TTC549 (cell line): ENCODE measurements around the gene MGAT5.

Experiments
- FAIRE-seq: peaks from 2 replicates; lab custom pipeline; 2012; peaks lifted over from hg19 to GRCh38; lab: Jason Lieb, UNC

Gene MGAT5

DNA sequence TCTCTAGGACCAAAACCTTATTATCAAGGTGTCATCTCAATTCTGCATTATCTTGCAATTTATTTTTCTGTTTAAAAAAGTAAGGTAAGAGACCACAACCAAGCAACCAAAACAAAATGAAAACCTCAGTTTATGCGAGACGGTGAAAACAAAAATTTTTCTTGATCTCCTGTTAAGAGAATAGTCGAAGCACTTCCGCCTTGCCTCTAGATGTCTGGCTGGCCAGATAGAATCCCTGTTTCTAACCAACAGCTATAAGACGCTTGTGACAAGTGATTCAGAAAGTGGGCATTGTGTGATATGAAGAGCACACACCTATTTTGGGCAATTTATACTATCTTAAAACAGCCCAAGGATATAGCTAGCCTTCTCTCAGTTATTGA, 51.2 kb downstream of the MGAT5 start:
- no peak for FAIRE-seq

DNA sequence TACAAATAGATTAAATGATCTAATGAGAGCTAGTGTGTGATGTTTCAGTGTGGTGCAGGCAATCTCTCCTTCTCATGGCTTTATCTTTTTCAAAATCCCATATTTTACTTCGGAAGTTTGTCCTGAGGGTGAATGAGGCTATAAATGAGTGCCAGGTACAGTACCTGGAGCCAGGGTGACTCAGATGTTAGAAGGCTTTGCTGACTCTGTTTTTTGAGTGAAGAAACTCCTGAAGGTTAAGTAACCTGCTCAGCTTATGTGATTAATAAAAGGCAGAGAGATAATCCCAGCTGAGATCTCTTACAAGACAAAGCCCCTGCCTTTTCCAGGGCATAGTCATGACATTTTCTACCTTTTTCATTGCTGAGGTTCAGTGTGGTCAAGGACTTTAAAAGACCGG, 52.6 kb downstream of the MGAT5 start:
- no peak for FAIRE-seq

DNA sequence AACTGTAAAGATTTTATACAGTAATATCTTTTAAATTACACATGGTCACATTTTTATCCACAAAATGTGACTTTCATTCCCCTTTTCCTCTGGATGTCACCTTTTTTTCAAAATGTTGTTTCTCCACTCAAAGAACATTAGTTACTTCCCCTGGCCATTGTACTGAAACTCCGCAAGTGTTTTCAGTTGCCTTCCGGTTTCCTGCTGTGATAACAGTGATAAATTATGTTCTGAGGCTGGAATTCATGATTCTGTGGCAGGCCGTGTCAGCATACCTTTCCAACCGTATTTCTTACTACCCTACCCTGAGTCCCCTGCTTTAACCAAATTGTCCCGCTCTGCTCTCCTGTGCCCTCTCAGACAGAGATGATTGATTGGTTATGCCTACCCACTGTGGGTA, 53.5 kb downstream of the MGAT5 start:
- no peak for FAIRE-seq

DNA sequence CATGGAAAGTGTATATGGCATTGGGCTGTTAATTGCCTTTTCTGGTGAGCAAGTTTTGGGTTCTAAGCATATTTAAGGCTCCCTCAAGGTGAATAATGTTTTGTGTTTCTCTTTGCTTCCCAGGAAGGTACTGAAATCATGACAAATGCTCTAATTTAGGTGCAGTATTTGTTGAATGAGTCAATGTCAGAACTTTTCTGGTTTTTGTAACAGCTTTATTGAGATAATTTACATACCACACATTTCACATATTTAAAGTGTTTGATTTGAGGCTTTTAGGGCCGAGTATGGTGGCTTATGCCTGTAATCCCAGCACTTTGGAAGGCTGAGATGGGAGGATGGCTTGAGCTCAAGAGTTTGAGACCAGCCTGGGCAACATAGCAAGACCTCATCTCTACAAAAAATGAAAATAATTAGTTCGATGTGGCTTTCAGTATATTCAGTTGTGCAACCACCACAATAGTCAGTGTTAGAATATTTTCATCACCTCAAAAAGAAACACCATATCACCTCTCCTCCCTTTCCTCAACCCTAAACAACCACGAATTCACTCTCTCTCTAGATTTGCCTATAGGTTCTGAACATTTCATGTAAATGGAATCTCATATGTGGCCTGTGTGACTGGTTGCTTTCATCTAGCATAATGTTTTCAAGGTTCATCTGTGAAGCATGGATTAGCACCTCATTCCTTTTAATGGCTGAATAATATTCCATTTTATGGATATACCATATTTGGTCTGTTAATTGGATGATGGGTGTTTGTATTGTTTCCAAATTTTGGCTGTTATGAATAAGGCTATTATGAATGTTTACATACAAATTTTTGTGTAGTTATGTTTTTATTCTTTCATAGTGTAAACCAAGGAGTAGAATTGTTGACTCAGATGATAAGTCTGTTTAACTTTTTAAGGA, 54.9 kb downstream of the MGAT5 start:
- FAIRE-seq, result no peak

DNA sequence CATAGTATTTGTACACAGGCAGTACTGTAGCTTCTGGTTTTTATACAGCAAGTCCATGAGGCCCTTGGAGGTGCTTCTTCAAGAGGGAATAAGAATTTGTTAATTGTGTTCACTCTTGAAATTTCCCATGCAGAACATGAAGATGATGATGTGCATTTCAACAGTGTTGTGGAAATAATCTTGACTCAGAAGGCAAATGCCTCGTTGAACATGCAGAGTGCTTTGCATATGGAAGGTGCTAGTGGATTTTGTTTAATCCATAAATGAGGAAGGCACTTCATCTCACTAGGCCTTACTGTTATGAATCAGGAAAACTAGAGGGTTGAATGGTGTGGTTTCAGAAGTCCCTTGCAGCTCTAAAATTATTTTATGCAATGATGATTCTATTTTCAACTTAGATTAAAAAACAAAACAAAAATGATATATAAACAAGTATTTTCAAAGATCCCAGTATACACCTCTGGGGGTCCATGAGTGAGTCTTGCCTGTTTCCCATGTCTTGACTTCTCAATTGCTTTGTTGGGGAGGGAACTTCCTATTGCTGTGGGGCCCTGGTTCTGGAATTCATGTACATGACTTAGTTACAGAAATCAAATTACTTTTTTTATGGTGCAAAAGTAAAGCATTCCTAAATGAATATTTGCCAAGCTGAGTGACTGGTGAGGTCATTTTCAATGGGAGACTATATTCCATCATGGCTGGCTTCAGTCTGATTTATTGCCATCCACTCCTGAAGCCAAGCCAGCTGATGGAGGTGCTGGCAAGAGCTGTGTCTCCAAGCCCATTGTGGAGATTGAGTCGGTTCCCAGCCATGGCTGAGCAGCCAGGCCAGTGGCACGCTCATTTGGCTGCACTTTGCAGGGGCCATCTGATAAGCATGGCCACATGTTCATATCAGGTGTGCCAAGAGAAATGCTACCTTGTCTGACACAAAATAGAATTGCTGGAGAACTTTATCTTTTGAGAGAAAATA, 56.5 kb downstream of the MGAT5 start:
- no peak for FAIRE-seq

DNA sequence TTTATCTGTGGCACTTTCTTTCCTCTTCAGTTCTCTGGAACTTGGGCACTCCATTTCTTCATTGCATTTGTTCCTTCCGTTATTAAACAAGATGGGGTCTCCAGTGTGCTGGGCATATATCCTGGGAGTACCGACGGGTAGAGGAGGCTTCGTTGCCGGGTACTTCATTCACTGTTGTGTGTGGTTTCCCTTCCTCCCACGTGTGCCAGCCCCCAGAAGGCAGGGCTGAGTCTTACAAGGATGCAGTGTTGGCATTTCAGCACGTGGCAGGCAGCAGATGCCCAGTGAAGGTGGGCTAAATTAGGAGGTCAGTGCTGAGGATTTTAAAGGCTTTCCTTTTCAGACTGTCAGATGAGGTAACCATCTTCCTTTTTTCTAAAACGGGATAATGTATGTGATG, 58.6 kb downstream of the MGAT5 start:
- FAIRE-seq, result no peak

DNA sequence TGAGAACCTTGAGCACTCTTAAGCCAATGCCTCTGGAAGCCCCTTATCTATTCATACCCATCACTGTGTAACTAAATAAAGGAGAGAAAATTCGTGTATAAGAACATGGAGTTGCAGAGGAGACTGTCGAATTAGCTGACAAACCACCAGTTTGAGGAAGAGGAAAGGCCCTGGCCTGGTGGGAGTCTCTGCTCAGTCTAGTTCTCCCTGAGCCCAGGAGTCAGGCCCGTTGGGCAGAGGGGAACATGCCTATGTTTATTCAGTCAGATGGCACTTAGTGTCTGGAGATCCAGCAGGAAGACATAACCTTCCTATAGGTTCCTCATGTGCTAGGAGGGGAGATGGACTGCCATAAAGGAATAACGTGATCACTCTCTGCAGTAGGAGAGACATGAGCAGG, 60.3 kb downstream of the MGAT5 start:
- FAIRE-seq, result no peak

DNA sequence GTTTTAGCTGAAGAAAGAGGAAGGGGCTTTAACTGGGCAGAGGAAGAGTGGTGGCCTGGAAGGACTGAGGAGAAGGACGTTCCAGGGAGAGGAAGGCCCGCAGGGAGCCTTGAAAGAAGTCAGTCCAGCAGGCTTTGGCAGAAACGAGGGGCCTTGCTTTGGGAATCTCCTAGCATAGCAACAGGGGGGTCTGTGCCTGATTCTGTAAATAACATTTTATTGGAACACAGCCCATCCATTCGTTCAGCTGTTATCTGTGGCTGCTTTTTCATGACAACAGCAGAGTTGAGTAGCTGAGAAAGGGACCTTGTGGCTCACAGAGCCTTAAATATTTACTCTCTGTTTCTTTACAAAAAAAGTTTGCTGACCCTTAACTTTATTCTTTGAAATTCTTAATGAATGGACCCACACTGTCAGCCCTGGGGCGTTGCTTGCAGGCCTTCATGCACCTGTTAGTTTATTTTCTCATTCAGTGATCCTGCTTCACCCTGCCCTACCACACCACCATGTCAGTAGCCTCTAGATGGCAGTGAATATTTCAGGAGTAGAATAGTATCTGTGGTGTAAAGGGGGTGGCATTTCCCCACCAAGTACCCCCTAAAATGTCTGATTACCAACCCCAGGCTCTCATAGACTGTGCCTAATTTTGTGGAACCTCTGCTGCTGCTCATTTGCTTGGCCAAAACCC, 61.0 kb downstream of the MGAT5 start:
- no peak for FAIRE-seq

DNA sequence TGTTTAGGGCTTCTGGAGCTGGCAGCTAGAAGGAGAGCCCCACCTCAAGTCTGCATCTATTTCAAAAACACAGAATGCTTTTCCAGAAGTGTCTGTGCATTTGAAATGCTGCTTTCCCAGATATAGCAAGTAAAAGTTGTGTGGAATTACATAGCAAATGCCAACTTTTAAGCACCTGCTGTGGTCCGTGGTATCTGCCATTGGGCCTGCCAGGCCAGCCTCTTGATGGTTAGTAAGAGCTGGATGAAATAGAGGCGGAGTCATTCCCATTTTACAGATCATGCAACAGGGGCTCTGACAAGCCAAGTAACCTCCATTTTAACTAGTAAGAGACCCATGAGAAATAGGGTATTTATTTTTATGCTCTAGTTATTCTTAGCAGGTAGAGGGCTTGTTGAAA, 61.6 kb downstream of the MGAT5 start:
- no peak for FAIRE-seq

DNA sequence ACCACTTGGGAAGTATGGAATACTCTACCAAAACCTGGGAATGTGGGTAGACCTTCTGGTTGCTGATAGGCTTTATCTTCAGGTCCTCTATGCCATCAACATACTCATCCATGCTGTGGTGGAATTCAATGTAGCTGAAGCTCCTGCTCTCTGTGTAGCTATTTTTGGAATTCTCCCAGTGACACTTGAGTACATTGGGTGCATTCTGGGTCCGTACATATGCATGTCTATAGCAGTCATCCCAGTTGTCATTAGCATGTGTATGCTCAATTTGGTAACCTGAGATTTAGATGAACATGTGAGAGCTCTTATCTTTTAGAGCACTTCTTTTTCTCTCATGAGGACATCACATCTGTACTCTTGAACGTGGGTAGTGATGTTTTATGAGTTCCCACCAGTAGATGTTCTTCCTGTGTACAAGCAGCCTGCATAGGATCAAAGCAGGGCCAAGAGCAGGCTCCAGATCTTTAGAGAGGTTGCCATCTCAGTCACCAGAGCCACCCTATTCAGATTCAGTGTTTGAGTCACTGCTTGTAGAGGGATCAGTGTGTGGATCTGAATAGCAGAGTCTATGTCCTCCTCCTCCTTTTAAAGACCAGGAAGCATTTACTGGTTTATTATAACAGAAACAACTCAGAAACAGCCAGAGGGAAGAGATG, 65.9 kb downstream of the MGAT5 start:
- no peak for FAIRE-seq

DNA sequence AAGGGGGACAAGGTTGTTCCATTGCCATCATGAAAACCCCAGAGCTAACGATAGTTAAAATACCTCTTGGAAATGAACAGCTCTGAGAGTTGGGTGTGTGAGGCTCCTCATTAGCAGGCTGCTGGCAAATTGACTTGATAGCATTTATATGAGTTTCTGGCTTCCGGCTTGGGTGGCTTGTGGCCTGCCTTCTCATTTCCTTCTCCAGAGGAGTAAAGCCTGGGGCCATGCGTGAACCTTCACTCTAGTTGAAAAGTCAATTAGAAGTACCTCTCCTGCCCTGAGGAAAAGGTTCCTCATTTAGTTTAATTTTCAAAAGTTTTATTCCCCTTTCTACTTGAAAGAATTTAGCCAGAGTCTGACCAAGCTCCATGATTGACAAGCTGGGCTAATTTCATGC, 67.1 kb downstream of the MGAT5 start:
- no peak for FAIRE-seq

DNA sequence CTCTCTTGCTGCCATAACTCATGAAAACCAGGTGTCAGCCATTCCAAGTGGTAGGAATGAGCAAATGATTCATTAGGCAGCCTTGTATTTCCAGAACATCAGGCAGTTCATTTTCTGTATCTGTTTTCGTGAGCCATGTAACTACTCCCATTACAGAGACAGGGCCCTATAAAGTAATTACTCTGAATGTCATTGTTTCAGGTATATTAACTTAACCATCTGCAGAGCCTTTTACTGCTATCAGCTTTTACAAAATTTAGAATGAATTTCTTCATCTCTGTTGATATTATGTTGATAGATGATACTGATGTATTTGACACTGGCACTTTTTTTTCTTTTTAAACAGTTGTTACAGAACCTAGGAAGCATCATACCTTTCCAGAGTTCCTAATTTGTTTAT, 69.9 kb downstream of the MGAT5 start:
- FAIRE-seq, result no peak

DNA sequence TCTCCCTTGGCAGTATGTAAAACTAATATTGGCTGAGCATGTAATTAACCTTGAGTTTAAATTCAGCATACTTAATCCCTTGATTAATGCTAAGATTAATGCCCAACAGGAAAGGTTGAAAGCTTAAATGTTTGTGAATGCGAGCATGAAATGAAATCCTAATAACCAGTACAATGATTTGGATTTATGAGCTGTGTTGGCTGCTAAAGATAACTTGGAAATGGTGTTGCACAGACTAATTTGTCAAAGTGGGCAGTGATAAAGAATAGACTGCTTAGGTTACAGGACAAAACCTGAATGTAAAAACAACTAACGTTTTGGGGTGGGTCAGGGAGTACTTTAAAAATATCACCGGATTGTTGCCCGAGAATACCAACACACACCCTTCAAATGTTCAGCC, 70.6 kb downstream of the MGAT5 start:
- no peak for FAIRE-seq

DNA sequence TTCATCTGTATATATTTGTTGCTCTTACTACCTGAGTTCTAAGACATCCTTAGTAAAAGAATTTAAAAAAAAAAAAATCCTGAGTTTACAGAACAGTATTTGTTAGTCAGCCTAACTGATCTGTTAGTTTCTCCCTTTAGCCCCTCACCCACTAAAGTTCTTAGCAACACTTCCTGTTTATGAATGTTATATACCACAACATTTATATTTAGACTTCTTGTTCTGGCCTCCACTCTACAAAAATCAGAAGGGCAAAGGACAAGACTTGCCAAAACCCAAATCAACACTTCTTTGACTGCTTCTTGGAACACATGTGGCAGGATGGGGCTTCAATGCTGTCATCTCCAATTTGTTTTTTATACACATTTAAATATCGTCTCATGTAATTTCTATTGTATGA, 71.1 kb downstream of the MGAT5 start:
- no peak for FAIRE-seq

DNA sequence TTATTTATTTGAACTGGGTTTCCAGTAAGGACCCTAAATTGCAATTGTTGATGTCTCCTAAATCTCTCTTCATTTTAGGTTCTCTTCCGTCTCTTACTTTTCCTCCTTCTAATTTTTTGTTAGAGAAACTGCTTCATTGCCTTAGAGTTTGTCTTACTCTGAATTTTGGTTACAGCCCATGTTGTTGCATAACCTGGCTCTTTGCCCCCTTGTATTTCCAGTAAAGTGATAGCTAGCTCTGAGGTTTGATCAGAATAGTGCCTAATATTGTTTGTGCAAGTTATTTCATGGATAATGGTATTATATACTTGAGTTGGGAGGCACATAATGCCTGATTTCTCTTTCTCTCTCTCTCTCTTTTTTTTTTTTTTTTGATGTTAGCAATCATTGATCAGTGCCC, 71.8 kb downstream of the MGAT5 start:
- no peak for FAIRE-seq

DNA sequence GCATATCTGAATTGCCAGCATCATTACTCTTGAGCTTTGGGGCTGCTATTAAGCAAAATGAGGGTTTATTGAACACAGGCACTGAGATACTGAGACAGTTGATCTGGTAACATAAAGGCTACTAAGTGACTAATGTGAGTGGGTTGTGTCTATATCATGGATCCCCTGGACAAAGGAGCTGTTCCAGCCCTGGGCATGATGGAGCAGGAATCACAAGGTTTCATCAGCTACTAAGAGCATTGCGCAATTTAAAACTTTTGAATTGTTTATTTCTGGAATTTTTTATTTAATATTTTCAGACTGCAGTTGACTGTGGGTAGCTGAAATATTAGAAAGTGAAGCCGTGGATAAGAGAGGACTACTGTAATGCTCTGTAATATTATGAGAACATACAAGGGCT, 73.5 kb downstream of the MGAT5 start:
- FAIRE-seq, result no peak

DNA sequence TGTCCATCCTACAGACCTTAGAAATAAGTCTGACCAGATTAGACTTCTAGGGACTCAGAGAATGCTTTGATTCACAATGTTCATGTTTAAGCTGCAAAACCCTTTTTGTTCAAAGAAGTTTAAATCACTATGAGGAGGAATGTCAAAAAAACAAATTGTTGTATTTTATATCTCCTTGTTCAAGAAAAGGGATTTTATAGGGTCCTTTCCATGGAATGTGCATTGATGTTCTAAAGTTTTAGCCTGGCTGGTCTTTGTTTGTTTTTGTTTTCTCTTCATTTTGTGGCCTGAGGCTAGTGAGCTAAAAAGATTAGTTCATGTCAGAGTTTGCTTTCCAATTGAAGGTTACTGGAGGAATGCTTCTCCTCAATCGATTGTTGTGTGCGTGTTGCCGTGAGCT, 77.2 kb downstream of the MGAT5 start:
- no peak for FAIRE-seq

DNA sequence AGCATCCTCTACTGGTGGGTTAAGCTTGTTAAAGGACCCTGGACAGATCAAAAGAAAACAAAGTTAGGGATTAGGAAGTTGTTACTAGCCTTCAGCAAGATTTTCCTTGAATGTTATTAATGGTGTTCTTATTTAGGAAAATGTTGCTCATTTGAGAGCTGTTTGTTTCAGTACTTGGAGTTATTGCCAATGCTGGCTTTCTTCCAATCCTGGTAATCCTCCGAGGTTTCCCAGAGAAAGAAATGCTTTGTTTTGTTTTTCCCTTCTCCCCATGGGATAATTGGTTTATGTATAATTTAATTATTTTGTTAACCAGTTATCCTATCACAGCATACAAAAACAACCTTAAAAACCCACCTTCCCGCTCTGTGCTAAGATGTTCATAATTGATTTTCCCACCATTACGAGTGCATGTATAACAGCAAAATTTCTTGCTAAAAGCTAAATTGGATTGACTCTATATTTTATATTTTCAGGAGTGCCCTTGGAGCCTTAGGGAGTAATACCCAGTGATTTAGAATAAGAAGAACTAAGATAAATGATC, 79.8 kb downstream of the MGAT5 start:
- FAIRE-seq, result no peak

DNA sequence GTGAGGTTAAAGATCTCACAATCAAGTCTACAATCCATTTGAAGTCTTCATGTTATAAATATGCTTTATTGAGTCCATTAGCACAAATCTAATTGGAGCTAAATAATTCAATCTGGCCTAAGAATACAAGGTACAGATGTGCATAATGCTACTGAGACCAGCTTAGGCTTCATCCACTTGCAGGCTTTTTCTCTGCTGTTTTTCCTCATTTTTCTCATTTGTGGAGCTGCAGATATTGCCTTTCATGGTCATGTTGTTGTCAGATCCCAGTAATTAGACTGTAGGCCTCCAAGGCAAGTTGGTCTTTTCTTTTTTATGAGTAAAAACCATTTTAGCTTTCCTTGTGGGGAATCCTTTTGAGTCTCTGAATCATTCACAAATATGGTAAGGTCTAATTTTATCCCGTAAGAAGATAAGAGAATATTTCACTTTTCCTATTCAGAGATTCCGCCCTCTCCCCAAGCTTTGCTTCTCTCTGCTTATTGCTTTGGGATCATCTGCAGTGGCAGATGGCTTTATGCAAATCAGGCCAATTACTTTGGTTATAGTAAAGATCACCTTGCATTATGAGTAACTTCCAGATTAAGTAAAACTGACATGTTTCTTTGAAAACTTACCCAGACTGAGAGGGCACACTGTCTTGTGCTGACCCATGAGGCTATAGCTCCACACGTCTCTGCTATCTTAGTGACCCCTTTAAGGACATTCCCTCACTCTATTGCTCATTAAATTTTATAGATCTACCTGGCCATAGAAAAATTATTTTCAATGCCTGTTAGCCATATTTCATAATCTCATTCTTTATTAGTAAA, 80.9 kb downstream of the MGAT5 start:
- FAIRE-seq, result no peak

DNA sequence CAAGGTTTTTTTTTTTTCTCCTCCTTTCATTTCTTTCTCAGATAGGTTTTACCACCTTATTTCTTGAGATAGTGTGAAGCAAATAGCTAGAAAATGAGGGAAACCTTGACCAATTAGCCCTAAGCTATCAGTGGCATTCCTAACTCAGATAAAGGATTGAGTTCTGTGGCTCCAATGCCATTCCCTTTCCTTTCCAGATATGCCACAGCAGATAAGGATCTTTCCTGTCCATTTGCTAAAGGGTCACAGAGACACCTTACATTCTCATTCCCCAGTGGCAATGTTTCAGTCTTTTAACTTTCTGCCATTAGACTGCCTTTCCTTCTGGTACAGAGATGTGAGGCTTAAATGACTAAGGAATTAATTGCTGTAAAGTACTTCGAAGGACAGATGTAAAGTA, 81.7 kb downstream of the MGAT5 start:
- FAIRE-seq, result no peak

DNA sequence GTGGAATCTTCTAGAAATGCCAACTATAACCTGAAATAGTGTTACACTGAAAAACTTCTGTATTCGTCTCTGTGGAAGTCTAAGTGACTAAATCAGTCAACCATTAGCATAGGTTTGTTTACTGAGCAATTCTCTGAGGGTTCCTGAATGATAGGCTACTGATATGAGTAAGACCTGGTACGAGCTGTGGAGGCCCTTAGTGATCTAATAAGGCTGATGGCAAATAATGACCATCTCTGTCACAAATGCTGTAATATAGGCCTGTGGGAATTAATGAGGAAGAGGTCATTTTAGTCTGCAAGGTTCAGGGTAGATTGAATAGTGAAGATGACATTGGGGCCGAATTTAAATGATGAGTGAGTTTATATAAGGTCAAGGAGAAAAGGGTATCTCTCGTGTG, 82.5 kb downstream of the MGAT5 start:
- FAIRE-seq, result no peak
